Measurements from ENCODE around the gene PIH1D2. TPM values are rescaled to one million over a fixed set of nuclear protein-coding genes. Genes with fewer than 3 reads are reported as not detected.

PIH1D2 gene
- total and polyA plus RNA-seq, 2 of the 8 experiments (the other 6 are each of a cell fraction or from before 2014, with no cell fraction given): 0.53 to 0.73 TPM

GRCh38 chr11:112082729-112083128 lies 8.9 kb upstream of the PIH1D2 start (continued):
- TF ChIP-seq HDAC6 (IDR thresholded peaks at IDR 0.05; ENCODE audit: low read depth, low read length) (no peak), CHD2 (IDR thresholded peaks at IDR 0.05; ENCODE audit: low read length) (no peak), BRCA1 (IDR thresholded peaks at IDR 0.05; ENCODE audit: low read depth, low read length) (no peak), RAD21 (IDR thresholded peaks at IDR 0.05 in 1 of 2, conservative IDR thresholded peaks at IDR 0.05 in 1 of 2; ENCODE audit: low read depth in 2 of 2, low read length in 2 of 2) (no peak), RFX5 (IDR thresholded peaks at IDR 0.05; ENCODE audit: borderline replicate concordance, low read depth, low read length) (no peak)

Measured in H1 (cell line).